ENCODE data around the gene WSB2. TPM values are rescaled to one million over a fixed set of nuclear protein-coding genes. Genes with fewer than 3 reads are reported as not detected.
A peak's percentile ranks its signal among the peaks of the same experiment; 100 is the strongest.

Gene WSB2
- total and polyA plus RNA-seq, 9 of the 15 experiments (the other 6 are each of a cell fraction or from before 2014, with no cell fraction given) = 31.4 to 77.6 (median 52.6) TPM

DNA sequence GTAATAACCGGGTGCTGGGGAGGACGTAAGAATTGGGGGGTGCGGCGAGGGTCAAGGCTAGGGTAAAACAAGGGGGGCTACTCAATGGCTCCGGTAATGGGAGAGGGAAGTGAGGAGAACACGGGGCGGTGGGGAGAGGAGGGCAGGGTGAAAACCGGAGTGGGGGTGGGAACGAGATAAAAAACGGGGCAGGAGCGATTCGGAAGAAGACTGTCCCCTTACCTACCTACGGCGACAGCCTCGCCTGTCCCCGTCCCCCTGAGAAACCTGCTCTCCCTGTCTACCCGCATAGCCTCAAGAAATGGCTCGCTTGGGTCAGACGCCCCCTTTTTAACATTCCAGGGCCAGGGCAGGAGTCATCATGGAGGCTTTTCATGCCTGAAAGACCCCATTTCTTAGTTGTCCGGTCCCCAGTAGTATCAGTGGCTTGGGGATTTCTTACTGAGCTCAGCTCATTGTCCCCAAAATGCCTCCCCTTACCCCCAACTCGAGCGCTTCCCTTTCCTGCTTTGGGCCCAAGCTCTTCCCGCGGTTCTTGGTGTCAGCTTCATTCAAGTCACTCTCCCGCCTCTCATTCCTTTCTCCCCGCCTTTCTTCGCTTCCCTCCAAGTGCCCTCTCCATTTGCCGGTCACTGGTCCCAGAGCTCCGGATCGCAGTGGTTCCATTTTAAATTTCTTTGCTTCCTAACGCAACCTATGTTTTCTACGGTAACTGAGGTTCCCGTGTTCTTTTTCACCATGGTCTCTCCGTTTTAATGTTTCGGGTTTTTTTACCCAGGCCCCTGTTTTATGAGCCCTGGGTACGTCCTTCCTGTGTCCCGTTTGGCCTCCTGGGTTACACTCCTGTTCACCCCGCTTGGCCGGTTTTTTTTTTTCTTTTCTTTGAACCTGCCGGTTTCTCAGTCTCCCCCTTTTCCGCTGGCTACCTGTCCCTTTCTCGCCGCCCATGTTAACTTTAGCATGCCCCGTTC lies 1.2 kb upstream of the WSB2 start (continued):
- TF ChIP-seq, protein P1, sequence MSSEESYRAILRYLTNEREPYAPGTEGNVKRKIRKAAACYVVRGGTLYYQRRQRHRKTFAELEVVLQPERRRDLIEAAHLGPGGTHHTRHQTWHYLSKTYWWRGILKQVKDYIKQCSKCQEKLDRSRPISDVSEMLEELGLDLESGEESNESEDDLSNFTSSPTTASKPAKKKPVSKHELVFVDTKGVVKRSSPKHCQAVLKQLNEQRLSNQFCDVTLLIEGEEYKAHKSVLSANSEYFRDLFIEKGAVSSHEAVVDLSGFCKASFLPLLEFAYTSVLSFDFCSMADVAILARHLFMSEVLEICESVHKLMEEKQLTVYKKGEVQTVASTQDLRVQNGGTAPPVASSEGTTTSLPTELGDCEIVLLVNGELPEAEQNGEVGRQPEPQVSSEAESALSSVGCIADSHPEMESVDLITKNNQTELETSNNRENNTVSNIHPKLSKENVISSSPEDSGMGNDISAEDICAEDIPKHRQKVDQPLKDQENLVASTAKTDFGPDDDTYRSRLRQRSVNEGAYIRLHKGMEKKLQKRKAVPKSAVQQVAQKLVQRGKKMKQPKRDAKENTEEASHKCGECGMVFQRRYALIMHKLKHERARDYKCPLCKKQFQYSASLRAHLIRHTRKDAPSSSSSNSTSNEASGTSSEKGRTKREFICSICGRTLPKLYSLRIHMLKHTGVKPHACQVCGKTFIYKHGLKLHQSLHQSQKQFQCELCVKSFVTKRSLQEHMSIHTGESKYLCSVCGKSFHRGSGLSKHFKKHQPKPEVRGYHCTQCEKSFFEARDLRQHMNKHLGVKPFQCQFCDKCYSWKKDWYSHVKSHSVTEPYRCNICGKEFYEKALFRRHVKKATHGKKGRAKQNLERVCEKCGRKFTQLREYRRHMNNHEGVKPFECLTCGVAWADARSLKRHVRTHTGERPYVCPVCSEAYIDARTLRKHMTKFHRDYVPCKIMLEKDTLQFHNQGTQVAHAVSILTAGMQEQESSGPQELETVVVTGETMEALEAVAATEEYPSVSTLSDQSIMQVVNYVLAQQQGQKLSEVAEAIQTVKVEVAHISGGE (CRISPR knock-in tag; IDR thresholded peaks at IDR 0.05) = peak in 1 of 3 experiments; percentile 79; a peak in 2 of 6 replicates
- TF ChIP-seq SMARCA5 (IDR thresholded peaks at IDR 0.05) = no peak
- TF ChIP-seq ZKSCAN3 (CRISPR knock-in tag; IDR thresholded peaks at IDR 0.05) = no peak
- TF ChIP-seq CBFA2T3 (IDR thresholded peaks at IDR 0.05) = no peak
- no peak for TF ChIP-seq L3MBTL2 (IDR thresholded peaks at IDR 0.05)
- TF ChIP-seq, protein P2, sequence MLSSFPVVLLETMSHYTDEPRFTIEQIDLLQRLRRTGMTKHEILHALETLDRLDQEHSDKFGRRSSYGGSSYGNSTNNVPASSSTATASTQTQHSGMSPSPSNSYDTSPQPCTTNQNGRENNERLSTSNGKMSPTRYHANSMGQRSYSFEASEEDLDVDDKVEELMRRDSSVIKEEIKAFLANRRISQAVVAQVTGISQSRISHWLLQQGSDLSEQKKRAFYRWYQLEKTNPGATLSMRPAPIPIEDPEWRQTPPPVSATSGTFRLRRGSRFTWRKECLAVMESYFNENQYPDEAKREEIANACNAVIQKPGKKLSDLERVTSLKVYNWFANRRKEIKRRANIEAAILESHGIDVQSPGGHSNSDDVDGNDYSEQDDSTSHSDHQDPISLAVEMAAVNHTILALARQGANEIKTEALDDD (IDR thresholded peaks at IDR 0.05) = no peak
- TF ChIP-seq CBX8 (IDR thresholded peaks at IDR 0.05; ENCODE audit: borderline replicate concordance, extremely low read depth, low read depth, low read length, poor library complexity, severe bottlenecking) = no peak
- no peak for TF ChIP-seq ZNF263 (CRISPR knock-in tag; IDR thresholded peaks at IDR 0.05; ENCODE audit: borderline replicate concordance)
- TF ChIP-seq ZZZ3 (IDR thresholded peaks at IDR 0.05) = no peak
- peak; percentile 30; the same call in 1 of the 2 replicates for TF ChIP-seq ELF1 (tag; IDR thresholded peaks at IDR 0.05)
- TF ChIP-seq RBBP5 (IDR thresholded peaks at IDR 0.05; ENCODE audit: borderline replicate concordance, insufficient read depth, low read length, poor library complexity, severe bottlenecking) = peak; percentile 63
- TF ChIP-seq DDX20 (tag; IDR thresholded peaks at IDR 0.05; ENCODE audit: low read depth) = no peak
- TF ChIP-seq ZFX (CRISPR knock-in tag; IDR thresholded peaks at IDR 0.05) = peak; percentile 53; the same call in 1 of the 2 replicates
- TF ChIP-seq ZNF696 (CRISPR knock-in tag; conservative IDR thresholded peaks at IDR 0.05) = no peak
- no peak for TF ChIP-seq ZC3H11A (IDR thresholded peaks at IDR 0.05; ENCODE audit: low read depth, low read length)
- peak; percentile 14; the same call in 1 of the 2 replicates for TF ChIP-seq GTF2E2 (tag; IDR thresholded peaks at IDR 0.05)
- TF ChIP-seq ZC3H4 (CRISPR knock-in tag; IDR thresholded peaks at IDR 0.05; ENCODE audit: borderline replicate concordance) = no peak
- TF ChIP-seq TEAD4 (IDR thresholded peaks at IDR 0.05; ENCODE audit: low read length) = no peak
- no peak for TF ChIP-seq TEAD4 (CRISPR knock-in tag; IDR thresholded peaks at IDR 0.05; ENCODE audit: borderline replicate concordance)
- TF ChIP-seq, protein P3, sequence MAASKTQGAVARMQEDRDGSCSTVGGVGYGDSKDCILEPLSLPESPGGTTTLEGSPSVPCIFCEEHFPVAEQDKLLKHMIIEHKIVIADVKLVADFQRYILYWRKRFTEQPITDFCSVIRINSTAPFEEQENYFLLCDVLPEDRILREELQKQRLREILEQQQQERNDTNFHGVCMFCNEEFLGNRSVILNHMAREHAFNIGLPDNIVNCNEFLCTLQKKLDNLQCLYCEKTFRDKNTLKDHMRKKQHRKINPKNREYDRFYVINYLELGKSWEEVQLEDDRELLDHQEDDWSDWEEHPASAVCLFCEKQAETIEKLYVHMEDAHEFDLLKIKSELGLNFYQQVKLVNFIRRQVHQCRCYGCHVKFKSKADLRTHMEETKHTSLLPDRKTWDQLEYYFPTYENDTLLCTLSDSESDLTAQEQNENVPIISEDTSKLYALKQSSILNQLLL (CRISPR knock-in tag; IDR thresholded peaks at IDR 0.05; ENCODE audit: borderline replicate concordance) = no peak
- 0 out of 2 replicates have a peak, but pooled peaks have one; percentile 9 for TF ChIP-seq ARID2 (IDR thresholded peaks at IDR 0.05)
- TF ChIP-seq ESRRB (CRISPR knock-in tag; IDR thresholded peaks at IDR 0.05; ENCODE audit: borderline replicate concordance) = no peak

Data from K562 (cell line).